Measurements from ENCODE around the gene PARK7.

DNA sequence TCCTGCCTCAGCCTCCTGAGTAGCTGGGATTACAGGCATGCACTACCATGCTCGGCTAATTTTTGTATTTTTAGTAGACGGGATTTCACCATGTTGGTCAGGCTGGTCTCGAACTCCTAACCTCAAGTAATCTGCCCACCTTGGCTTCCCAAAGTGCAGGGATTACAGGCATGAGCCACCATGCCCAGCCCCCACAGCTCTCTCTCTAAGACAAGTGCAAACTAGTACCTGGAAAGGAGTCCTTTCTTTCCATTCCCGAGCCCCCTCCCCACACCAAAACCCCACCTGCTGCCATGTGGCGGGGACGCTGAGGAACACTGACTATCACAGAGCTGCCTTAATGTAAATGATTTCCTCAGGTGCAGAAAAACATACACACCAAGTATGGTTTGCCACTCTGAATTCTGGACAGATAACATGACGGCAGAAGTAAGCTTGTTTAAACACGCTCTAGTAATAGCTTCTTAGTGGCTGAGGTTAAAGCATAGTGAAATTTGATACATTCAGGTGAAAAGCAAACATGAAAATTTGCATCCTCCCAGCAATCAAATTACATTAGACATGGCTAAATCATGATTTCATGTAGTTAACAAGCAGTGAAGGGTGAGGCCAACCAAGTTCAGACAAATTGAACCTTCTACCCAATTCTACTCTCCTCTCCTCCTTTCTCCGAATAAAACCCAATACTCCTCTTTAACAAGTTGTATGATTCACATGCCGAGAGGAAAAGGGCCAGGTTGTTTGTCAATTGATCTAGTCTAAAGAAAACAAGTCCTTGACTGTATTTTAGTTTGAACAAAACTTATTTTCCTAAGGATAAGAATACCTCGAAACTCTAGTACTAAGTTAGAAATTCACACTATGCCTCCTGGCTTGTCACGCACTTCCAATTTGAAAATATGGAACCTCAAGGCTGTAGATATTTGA is 44.8 kb downstream of the PARK7 start:
- TF ChIP-seq, protein P1, sequence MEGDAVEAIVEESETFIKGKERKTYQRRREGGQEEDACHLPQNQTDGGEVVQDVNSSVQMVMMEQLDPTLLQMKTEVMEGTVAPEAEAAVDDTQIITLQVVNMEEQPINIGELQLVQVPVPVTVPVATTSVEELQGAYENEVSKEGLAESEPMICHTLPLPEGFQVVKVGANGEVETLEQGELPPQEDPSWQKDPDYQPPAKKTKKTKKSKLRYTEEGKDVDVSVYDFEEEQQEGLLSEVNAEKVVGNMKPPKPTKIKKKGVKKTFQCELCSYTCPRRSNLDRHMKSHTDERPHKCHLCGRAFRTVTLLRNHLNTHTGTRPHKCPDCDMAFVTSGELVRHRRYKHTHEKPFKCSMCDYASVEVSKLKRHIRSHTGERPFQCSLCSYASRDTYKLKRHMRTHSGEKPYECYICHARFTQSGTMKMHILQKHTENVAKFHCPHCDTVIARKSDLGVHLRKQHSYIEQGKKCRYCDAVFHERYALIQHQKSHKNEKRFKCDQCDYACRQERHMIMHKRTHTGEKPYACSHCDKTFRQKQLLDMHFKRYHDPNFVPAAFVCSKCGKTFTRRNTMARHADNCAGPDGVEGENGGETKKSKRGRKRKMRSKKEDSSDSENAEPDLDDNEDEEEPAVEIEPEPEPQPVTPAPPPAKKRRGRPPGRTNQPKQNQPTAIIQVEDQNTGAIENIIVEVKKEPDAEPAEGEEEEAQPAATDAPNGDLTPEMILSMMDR (IDR thresholded peaks at IDR 0.05; ENCODE audit: insufficient read depth, low read length) = no peak
- TF ChIP-seq POLR2AphosphoS5 (IDR thresholded peaks at IDR 0.05; ENCODE audit: low read depth) = no peak
- TF ChIP-seq GABPA (IDR thresholded peaks at IDR 0.05; ENCODE audit: low read depth) = no peak
- TF ChIP-seq, protein P2, sequence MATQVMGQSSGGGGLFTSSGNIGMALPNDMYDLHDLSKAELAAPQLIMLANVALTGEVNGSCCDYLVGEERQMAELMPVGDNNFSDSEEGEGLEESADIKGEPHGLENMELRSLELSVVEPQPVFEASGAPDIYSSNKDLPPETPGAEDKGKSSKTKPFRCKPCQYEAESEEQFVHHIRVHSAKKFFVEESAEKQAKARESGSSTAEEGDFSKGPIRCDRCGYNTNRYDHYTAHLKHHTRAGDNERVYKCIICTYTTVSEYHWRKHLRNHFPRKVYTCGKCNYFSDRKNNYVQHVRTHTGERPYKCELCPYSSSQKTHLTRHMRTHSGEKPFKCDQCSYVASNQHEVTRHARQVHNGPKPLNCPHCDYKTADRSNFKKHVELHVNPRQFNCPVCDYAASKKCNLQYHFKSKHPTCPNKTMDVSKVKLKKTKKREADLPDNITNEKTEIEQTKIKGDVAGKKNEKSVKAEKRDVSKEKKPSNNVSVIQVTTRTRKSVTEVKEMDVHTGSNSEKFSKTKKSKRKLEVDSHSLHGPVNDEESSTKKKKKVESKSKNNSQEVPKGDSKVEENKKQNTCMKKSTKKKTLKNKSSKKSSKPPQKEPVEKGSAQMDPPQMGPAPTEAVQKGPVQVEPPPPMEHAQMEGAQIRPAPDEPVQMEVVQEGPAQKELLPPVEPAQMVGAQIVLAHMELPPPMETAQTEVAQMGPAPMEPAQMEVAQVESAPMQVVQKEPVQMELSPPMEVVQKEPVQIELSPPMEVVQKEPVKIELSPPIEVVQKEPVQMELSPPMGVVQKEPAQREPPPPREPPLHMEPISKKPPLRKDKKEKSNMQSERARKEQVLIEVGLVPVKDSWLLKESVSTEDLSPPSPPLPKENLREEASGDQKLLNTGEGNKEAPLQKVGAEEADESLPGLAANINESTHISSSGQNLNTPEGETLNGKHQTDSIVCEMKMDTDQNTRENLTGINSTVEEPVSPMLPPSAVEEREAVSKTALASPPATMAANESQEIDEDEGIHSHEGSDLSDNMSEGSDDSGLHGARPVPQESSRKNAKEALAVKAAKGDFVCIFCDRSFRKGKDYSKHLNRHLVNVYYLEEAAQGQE (IDR thresholded peaks at IDR 0.05; ENCODE audit: insufficient replicate concordance, low read depth) = no peak
- no peak for TF ChIP-seq SPI1 (IDR thresholded peaks at IDR 0.05; ENCODE audit: borderline replicate concordance, low read depth)
